Measurements from ENCODE around the gene CLMN. TPM values are rescaled to one million over a fixed set of nuclear protein-coding genes. Genes with fewer than 3 reads are reported as not detected.

CLMN gene
- polyA plus RNA-seq, 3 donors, result 22.0 to 33.7 (median 23.2) TPM

DNA sequence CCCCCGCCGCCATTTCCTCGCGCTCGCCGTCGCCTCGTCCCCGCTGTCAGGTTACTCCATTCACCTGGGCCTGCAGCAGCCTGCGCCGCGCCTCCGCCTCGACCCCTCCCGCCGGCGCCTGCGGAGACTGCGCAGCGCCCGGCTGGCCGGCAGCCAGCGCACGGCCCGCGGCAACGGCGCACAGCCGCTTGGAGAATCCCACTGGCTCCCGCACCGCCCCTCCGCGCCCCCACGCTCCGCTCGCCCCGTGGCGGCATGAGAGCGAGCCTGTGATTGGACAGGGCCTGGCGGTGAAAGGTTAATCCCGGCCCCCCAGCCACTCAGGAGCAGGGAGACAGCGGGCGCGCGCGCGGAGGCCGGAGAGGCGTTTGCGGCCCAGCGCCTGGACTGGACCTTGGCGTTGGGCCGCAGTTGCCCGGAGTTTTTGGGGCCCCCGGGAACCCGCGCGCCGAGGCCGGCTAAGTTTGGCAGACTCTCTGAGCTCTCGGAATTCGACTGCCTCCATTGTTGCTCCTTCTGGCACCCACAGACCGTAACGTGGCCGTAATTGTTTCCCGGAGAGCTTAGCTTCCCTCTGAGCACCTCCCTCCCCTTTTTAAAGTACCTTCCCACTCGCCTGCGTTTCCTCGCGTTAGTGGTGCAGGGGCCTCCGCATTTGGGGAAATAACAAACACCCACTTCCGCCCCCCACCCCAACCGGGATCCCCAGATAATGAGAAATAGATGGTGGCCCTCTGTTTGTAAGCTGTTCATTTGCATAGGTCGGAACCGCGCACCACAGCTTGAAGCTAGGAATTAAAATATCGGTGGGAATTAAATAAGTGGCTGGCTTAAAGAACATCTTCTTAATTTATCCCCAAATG lies 162.2 kb downstream of the CLMN start, which contains the start of gene DICER1:
DICER1 (minus strand) TSS at position 203 of the 863 bp plus-strand sequence. CDS start 24,071 bp downstream, outside the sequence.
- Histone ChIP-seq H2AFZ (ENCODE audit: insufficient read depth, low read depth, low read length, poor library complexity, severe bottlenecking) (peak within 1 kb of the TSS; percentile 87), H3K9me3 (replicated peaks in 1 of 2; ENCODE audit: control insufficient read depth in 1 of 2, insufficient read depth in 1 of 2, low read length in 2 of 2) (no peaks in the 10 kb centered on the region), H3K36me3 (replicated peaks in 1 of 2; ENCODE audit: control insufficient read depth in 1 of 2, insufficient read depth in 2 of 2, low read length in 2 of 2) (no peaks in the 10 kb centered on the region), H4K20me1 (ENCODE audit: insufficient read depth, low read length) (peaks cover 19% of the 10 kb centered on the region), H3K4me2 (replicated peaks; ENCODE audit: extremely low read depth, low read length, poor library complexity, severe bottlenecking) (peak within 1 kb of the TSS; percentile 91), H3K4me1 (ENCODE audit: control insufficient read depth in 1 of 2, insufficient read depth in 2 of 2, low read length in 2 of 2) (peaks cover 38 to 42% of the 10 kb centered on the region in 2 donors), H3K4me3 (replicated peaks in 1 of 3; ENCODE audit: low read depth in 2 of 3, low read length in 3 of 3) (peak within 1 kb of the TSS; percentile 61 to 86 (median 82)), H3K79me2 (ENCODE audit: insufficient read depth, low read length) (peaks cover 43% of the 10 kb centered on the region), H3K9ac (ENCODE audit: insufficient read depth, low read length, poor library complexity, severe bottlenecking) (peak within 1 kb of the TSS; percentile 93), H3K27ac (ENCODE audit: low read depth in 1 of 2, low read length in 2 of 2) (peak within 1 kb of the TSS; percentile 92), H3K27me3 (ENCODE audit: control insufficient read depth in 2 of 2, insufficient read depth in 2 of 2, low read length in 2 of 2) (no peaks in the 10 kb centered on the region)
- intact Hi-C loops (cut with micrococcal nuclease), result loop anchor here in 1 of 2 donors (2.0 to 10.0 kb wide), 2 partner anchors 15 to 357 kb away; partner anchors contain the start of gene SYNE3
- peak; percentile 87 to 91 (median 91) for DNase-seq
- Mint-ChIP-seq H3K4me3 (peak within 1 kb of the TSS; percentile 86 to 95), H3K27me3 (ENCODE audit: low read depth in 3 of 3) (peaks cover 0 to 3% (median 0%) of the 10 kb centered on the region in 3 donors), H3K9me3 (no peaks in the 10 kb centered on the region), H3K4me1 (peaks cover 55% of the 10 kb centered on the region), H3K27ac (peak within 1 kb of the TSS; percentile 95 to 98 (median 97)), H3K36me3 (peaks cover 2 to 6% of the 10 kb centered on the region in 2 donors)
- under 1% methylated on average over 66 of the region's 77 CpGs for WGBS (ENCODE audit: insufficient coverage)
- TF ChIP-seq, protein P1, sequence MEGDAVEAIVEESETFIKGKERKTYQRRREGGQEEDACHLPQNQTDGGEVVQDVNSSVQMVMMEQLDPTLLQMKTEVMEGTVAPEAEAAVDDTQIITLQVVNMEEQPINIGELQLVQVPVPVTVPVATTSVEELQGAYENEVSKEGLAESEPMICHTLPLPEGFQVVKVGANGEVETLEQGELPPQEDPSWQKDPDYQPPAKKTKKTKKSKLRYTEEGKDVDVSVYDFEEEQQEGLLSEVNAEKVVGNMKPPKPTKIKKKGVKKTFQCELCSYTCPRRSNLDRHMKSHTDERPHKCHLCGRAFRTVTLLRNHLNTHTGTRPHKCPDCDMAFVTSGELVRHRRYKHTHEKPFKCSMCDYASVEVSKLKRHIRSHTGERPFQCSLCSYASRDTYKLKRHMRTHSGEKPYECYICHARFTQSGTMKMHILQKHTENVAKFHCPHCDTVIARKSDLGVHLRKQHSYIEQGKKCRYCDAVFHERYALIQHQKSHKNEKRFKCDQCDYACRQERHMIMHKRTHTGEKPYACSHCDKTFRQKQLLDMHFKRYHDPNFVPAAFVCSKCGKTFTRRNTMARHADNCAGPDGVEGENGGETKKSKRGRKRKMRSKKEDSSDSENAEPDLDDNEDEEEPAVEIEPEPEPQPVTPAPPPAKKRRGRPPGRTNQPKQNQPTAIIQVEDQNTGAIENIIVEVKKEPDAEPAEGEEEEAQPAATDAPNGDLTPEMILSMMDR (IDR thresholded peaks at IDR 0.05), result no peak

DNA sequence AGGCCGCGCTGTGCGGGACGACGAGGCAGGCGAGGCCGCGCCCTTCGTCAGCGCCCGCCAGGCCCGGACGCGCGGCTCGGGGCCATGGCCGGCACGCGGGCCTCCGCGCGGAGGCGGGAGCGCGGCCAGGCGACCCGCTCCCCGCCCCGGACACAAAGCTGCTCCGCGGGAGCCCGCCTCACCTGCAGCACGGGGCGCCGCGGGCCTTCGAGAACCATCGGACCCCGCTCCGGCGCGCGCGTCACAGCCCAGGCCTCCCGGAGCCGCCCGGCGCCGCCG lies 162.7 kb downstream of the CLMN start:
- TF ChIP-seq, protein P1 (IDR thresholded peaks at IDR 0.05), result no peak
- no peak overlapping the region for H3K27ac Mint-ChIP-seq
- peaks cover 57% of the 10 kb centered on the region for H3K4me1 Mint-ChIP-seq
- Histone ChIP-seq H3K9me3 (replicated peaks in 1 of 2; ENCODE audit: control insufficient read depth in 1 of 2, insufficient read depth in 1 of 2, low read length in 2 of 2) (no peaks in the 10 kb centered on the region), H3K4me2 (replicated peaks; ENCODE audit: extremely low read depth, low read length, poor library complexity, severe bottlenecking) (peak overlapping the region; percentile 91), H3K27me3 (ENCODE audit: control insufficient read depth in 2 of 2, insufficient read depth in 2 of 2, low read length in 2 of 2) (no peaks in the 10 kb centered on the region), H3K79me2 (ENCODE audit: insufficient read depth, low read length) (peaks cover 49% of the 10 kb centered on the region), H3K36me3 (replicated peaks in 1 of 2; ENCODE audit: control insufficient read depth in 1 of 2, insufficient read depth in 2 of 2, low read length in 2 of 2) (no peaks in the 10 kb centered on the region), H3K4me3 (replicated peaks in 1 of 3; ENCODE audit: low read depth in 2 of 3, low read length in 3 of 3) (peak overlapping the region; percentile 61 to 86 (median 82)), H2AFZ (ENCODE audit: insufficient read depth, low read depth, low read length, poor library complexity, severe bottlenecking) (peak overlapping the region; percentile 87), H4K20me1 (ENCODE audit: insufficient read depth, low read length) (peaks cover 24% of the 10 kb centered on the region), H3K27ac (ENCODE audit: low read depth in 1 of 2, low read length in 2 of 2) (peak overlapping the region; percentile 92), H3K9ac (ENCODE audit: insufficient read depth, low read length, poor library complexity, severe bottlenecking) (peak overlapping the region; percentile 93), H3K4me1 (ENCODE audit: control insufficient read depth in 1 of 2, insufficient read depth in 2 of 2, low read length in 2 of 2) (peaks cover 34 to 39% of the 10 kb centered on the region in 2 donors)
- H3K9me3 Mint-ChIP-seq, result no peaks in the 10 kb centered on the region
- intact Hi-C loops (cut with micrococcal nuclease), result loop anchor here in 1 of 2 donors (2.0 to 10.0 kb wide), 2 partner anchors 14 to 358 kb away; partner anchors contain the start of gene SYNE3
- H3K27me3 Mint-ChIP-seq (ENCODE audit: low read depth in 3 of 3), result peaks cover 0 to 3% (median 0%) of the 10 kb centered on the region in 3 donors
- H3K36me3 Mint-ChIP-seq, result peaks cover 2 to 6% of the 10 kb centered on the region in 2 donors
- DNase-seq, result peak in 1 of 3 donors; percentile 16
- WGBS (ENCODE audit: insufficient coverage), result under 1% methylated on average over 50 of the region's 50 CpGs
- peak overlapping the region; percentile 86 to 95 for H3K4me3 Mint-ChIP-seq
